UCSD-AML1 (cell line): Measurements from ENCODE around the gene ADCY5.

Source experiments
- DNase-seq: peaks from one replicate; lab custom pipeline; 2025; ENCODE audit not compliant: unreplicated experiment; lab: John Stamatoyannopoulos, UW

ADCY5 gene

GRCh38 chr3:123431007-123431657, 17.8 kb downstream of the ADCY5 start:
- no peak for DNase-seq

- no peak for DNase-seq
Measured at GRCh38 chr3:123430266-123430665, 18.6 kb downstream of the ADCY5 start.

GRCh38 chr3:123429362-123430125, 19.3 kb downstream of the ADCY5 start:
- DNase-seq = no peak

- DNase-seq = no peak
Measured at GRCh38 chr3:123424999-123425712, 23.7 kb downstream of the ADCY5 start.

- DNase-seq = no peak
Measured at GRCh38 chr3:123424321-123424998, 24.4 kb downstream of the ADCY5 start.

- DNase-seq = no peak
Measured at GRCh38 chr3:123423806-123424205, 25.1 kb downstream of the ADCY5 start.

- no peak for DNase-seq
Measured at GRCh38 chr3:123423031-123423430, 25.9 kb downstream of the ADCY5 start.

GRCh38 chr3:123422457-123422856, 26.4 kb downstream of the ADCY5 start:
- DNase-seq = no peak

GRCh38 chr3:123421353-123422174, 27.3 kb downstream of the ADCY5 start:
- DNase-seq = no peak

GRCh38 chr3:123420416-123420968, 28.4 kb downstream of the ADCY5 start:
- DNase-seq = no peak

GRCh38 chr3:123419850-123420297, 29.0 kb downstream of the ADCY5 start:
- DNase-seq = no peak

- no peak for DNase-seq
Measured at GRCh38 chr3:123419181-123419849, 29.6 kb downstream of the ADCY5 start.

- no peak for DNase-seq
Measured at GRCh38 chr3:123416647-123417046, 32.2 kb downstream of the ADCY5 start.

GRCh38 chr3:123416173-123416572, 32.7 kb downstream of the ADCY5 start:
- DNase-seq = no peak

GRCh38 chr3:123414973-123415775, 33.7 kb downstream of the ADCY5 start:
- DNase-seq = no peak

- DNase-seq = no peak
Measured at GRCh38 chr3:123412811-123413604, 35.9 kb downstream of the ADCY5 start.

- no peak for DNase-seq
Measured at GRCh38 chr3:123412076-123412475, 36.8 kb downstream of the ADCY5 start.
